Suppressor macrophage treated with lipopolysaccharide for 4 hours (primary cell): ENCODE results near the gene ZNF408.
"Not testable (repeated sequence)": the region's sequence is repeated elsewhere in the genome, so short reads cannot be mapped to it uniquely, and the experiment has no call there.

Experiments used
- DNase-seq: peaks from one replicate; pipeline ENCODE4 v3.0.0-alpha.2; 2020

The ZNF408 gene

GRCh38 chr11:46698597-46698996, 2.2 kb upstream of the ZNF408 start:
- peak; percentile 19 for DNase-seq

- no peak for DNase-seq
Observed at GRCh38 chr11:46701078-46701654, 335 bp downstream of the ZNF408 start.

GRCh38 chr11:46705070-46705688, 4.3 kb downstream of the ZNF408 start:
- DNase-seq: no peak

GRCh38 chr11:46706886-46707285, 6.1 kb downstream of the ZNF408 start:
- DNase-seq: no peak

GRCh38 chr11:46709351-46709750, 8.5 kb downstream of the ZNF408 start:
- DNase-seq: not testable (repeated sequence)

GRCh38 chr11:46710821-46711269, 10.0 kb downstream of the ZNF408 start:
- DNase-seq: no peak

GRCh38 chr11:46711303-46711702, 10.5 kb downstream of the ZNF408 start:
- no peak for DNase-seq

- no peak for DNase-seq
Observed at GRCh38 chr11:46712874-46713576, 12.2 kb downstream of the ZNF408 start.

- DNase-seq: not testable (repeated sequence)
Observed at GRCh38 chr11:46717825-46718154, 17.0 kb downstream of the ZNF408 start.

GRCh38 chr11:46718155-46719019, 17.6 kb downstream of the ZNF408 start:
- no peak for DNase-seq

- no peak for DNase-seq
Observed at GRCh38 chr11:46719048-46719542, 18.3 kb downstream of the ZNF408 start, which contains the start of gene F2. Gene F2 (plus strand): TSS chr11:46719213. CDS start chr11:46719236, 23 bp downstream.

- DNase-seq: no peak
Observed at GRCh38 chr11:46719543-46720218, 18.9 kb downstream of the ZNF408 start.

- no peak for DNase-seq
Observed at GRCh38 chr11:46721286-46721685, 20.5 kb downstream of the ZNF408 start.

GRCh38 chr11:46722566-46723358, 21.9 kb downstream of the ZNF408 start:
- no peak for DNase-seq

GRCh38 chr11:46723359-46723680, 22.5 kb downstream of the ZNF408 start:
- DNase-seq: no peak

- DNase-seq: no peak
Observed at GRCh38 chr11:46724088-46724487, 23.3 kb downstream of the ZNF408 start.

- DNase-seq: no peak
Observed at GRCh38 chr11:46725338-46726205, 24.7 kb downstream of the ZNF408 start.

- no peak for DNase-seq
Observed at GRCh38 chr11:46726206-46726862, 25.5 kb downstream of the ZNF408 start.

- no peak for DNase-seq
Observed at GRCh38 chr11:46727952-46728658, 27.3 kb downstream of the ZNF408 start.

- DNase-seq: no peak
Observed at GRCh38 chr11:46728659-46729040, 27.8 kb downstream of the ZNF408 start.
